ENCODE results near the gene PCED1B.

GRCh38 chr12:47035484-47035883, 43.9 kb upstream of the PCED1B start:
- TF ChIP-seq CTCF (IDR thresholded peaks at IDR 0.05) (no peak), POLR2A (IDR thresholded peaks at IDR 0.05) (no peak), POLR2AphosphoS5 (IDR thresholded peaks at IDR 0.05) (no peak)

Measured in upper lobe of left lung (tissue), 4 donors.